Endothelial cell of hepatic sinusoid (primary cell): ENCODE data around the gene LGR5.
"Not testable (repeated sequence)": the region's sequence is repeated elsewhere in the genome, so short reads cannot be mapped to it uniquely, and the experiment has no call there.

Experiments
- in situ Hi-C: cut with HindIII; loops from 2 replicates; pipeline ENCODE4 v1.10.0; 2017; ENCODE audit warnings: low sequenced_read_pairs

Gene LGR5

DNA sequence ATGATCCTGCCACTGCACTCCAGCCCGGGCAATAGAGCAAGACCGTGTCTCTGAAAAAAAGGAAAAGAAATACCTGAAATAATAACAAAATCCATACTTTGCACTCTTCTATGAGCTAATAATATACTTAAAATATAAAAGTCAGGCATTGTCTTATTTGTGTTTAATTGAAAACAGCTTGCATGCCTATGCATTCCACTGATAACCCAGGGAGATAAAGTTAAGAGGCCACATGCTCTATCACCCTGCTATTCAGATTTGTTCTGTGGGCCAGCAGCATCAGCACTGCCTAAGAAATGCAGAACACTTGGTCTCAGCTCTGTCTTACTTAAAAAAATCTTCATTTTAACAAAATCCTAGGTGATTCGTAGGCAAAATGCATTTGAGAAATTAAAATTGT, 99.2 kb downstream of the LGR5 start:
- in situ Hi-C loops, result no loop called here

DNA sequence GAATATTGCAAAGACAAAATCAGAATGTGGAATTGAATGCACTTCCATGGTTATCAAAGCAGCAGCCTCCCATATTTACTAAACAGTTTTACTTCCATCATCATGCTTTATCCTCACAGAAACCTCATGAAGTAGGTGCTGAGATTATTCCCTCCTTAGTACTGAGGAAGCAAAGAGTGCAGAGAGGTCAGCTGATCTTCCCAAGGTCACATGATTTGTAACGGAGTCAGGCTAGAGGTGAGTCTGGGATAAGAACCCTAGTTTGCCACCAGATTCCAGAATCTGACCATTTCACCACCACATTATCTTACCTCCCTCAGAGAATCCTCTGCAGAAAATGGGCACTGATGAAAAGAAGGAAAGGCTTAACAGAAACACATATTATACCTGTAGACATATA, 102.0 kb downstream of the LGR5 start:
- in situ Hi-C loops, result no loop called here

DNA sequence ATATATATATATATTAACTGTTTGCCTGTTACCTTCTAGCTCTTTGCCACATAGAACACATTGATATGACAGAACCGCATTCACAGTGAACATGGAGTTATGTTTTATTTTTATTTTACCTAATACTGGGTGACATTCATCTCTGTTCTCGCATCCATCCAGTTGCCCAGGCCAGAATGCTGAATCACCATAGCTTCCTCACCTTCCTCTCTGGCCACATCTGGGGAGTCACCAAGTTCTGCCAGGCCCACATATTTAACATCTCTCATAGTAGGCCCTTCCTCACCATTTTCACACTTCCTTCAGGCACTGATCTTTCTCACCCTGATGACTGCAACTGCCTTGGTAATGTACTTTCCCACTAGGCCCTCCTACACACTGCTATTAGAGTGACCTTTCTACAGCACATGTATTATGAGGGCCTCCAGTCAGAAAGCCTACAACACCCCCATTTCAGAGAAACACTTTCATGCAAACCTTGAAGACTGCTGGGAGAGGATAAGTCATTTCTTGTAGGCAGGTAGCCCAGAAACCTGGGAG, 106.8 kb downstream of the LGR5 start:
- in situ Hi-C loops, result no loop called here

DNA sequence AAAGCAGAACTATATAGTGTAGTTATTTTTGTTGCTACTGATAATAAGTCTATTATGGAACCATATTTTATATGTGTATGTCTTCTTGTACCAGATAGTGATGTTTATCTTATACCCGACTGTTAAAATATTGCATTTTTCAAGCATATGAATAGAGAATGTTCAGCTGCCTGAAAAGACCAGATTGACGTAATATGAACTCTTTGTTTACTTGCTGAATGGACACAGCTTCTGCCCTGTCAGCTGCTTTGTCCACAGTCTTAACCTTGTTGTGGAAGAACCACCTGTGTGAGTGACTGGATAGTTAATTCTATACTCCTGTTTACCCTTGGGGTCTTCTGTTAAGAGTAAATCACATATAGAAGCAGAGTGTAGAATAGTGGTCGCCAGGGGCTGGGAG, 109.3 kb downstream of the LGR5 start:
- in situ Hi-C loops, result no loop called here

DNA sequence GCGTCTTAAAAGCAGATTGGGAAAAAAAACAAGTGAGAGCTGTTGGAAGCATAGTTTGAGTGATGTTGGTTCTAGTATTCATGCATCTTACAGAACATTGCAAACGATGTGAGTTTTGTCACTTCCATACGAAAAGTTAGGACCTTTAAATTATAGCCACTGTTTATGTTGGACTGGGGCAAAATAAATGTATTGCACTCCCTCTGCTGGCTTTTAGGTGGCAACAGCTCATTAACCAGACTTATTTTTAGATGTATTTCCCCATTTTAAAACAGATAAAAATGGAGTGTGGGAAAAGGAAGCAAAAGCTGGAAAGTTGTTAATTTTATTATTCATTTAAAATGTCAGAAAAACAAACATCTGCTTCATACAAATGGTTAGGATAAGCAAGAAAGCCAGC, 111.9 kb downstream of the LGR5 start:
- in situ Hi-C loops, result no loop called here

DNA sequence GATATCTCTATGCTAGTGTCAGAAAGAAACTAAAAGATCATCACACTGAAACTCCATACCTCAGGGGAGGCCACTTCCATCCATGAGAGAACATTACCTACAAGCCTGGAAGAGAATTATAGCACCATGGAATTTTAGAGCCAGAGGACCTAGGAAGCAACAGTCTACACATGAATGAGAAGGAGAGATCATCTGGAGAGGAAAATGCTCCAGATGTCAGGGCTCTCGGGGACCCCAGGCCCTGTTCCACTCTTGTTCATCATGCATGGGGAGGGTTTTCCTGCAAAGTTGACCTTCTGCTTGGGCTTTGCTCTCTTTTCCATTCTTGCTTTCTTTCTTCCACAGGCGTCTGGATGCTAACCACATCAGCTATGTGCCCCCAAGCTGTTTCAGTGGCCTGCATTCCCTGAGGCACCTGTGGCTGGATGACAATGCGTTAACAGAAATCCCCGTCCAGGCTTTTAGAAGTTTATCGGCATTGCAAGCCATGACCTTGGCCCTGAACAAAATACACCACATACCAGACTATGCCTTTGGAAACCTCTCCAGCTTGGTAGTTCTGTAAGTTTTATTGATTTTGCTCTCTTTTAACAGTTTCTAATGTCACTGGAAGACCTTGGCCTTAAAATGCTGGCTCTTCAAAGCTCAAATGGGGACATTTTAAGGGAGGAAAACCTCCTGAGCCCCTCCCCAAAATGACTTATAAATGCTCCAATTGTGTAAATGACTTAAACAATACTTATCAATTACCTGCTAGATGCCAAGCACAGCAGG, 113.3 kb downstream of the LGR5 start:
- in situ Hi-C loops, result no loop called here

DNA sequence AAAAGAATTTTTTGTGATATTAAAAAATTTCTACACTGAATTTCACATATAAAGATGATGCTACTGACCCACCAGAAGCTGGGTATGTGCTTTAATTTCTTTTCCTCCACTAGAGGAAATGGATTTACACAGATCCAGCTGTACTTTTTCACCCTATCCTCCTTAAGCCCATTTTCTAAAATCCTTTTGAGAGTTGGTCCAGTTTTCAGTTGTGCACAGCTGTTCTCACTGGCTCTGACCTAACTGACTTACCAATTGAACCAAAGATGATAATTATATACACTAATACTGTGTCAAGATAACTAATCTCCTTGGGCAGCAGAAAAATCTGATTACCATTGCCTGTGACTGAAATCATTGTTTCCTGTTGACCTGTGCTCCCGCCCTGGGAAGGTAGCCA, 115.6 kb downstream of the LGR5 start:
- in situ Hi-C loops, result no loop called here

DNA sequence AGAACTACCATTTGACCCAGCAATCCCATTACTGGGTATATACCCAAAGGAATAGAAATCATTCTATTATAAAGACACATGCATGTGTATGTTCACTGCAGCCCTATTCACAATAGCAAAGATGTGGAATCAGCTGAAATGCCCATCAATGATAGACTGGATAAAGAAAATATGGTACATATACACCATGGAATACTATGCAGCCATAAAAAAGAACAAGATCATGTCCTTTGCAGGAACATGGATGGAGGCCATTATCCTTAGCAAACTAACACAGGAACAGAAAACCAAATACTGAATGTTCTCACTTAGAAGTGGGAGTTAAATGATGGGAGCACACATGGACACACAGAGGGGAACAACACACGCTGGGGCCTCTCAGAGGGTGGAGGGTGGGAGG, 116.2 kb downstream of the LGR5 start:
- in situ Hi-C loops, result not testable (repeated sequence)

DNA sequence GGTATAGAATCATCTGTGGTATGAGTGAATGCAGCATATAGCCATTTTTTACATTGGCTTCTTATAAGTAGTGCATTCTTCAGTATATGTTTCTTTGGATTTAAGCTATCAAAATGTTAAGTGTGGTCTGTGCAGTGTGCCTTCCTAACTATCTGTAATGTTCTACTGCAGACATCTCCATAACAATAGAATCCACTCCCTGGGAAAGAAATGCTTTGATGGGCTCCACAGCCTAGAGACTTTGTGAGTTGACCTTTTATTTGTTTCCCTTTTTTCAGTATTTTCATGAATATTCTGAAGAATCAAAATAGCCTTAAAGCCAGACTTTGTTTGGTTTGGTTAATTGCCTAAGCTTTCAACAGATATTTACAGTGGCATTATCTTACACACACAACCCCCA, 116.8 kb downstream of the LGR5 start:
- in situ Hi-C loops, result no loop called here

DNA sequence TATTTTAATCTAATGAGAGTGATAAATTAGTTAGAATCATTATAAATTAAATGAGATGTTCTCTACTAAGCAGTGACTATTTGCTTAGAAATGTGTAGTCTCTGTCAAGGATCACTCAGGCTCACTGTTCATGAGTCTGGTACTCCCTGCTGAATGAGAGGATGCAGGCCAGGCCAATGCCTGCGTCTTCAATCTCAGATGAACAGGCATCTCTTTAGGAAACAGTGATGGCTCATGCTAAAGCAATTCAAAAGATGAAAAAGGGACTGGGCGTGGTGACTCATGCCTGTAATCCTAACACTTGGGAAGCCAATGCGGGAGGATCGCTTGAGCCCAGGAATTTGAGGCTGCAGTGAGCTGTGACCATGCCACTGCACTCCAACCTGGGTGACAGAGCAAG, 117.3 kb downstream of the LGR5 start:
- in situ Hi-C loops, result no loop called here

DNA sequence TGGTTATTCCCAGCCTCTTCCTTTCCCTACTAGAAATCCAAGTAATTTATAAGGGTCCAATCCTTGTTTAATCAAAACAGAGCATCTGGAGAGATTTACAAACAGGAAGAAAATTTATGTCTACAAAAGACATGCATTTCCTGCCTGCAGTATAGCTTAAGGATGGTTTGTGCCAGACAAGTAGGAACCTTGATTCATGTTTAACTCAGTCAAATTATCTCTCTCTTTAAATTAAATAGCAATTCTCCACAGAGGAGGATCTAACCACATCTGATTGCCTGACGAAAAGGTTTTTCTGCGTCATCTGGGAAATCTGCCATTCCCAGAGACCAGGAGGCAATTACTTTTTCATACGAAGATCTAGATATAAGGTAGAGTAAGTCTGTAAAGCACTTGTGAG, 118.8 kb downstream of the LGR5 start:
- in situ Hi-C loops, result no loop called here

DNA sequence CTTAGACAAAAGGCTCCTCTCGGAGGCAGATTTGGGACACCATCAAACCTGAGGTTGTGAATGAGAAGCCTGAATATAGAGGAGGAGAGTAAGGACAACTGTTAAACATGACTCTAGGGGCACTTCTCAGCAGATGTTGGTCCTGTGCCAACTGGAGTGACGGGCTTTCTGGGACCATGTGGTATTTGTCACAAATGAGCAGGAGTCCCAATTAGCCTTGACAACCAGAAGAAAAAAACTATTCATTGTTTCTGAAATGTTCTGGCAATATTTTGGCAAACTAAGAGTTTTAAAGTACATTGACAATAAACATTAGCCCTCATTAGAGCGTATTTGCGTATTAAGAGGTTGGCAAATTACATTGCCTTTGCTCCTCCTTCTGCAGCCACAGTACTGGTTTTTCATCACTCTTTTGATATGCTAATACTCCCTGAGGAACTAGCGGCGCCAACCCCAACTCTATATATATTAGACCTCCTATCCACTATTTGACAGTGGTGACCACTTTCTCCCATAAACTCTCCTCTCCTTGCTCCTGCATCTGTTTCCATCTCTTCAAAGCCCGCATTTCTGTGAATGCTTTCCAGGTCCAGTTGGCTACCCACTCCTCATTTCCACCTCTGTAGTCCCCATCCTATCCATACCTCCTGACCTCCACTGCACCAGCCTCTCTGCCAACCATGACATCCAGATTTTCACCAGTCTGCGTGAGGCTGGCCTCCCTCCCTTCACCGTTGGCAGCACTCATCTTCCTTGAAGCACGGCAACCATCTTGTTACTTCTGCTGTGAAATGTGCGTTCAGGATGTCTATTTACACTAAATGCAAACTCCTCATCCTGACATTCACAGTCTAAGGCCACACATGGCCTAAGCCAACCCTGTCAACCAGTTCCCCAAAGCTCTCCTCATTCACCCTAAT, 123.3 kb downstream of the LGR5 start:
- in situ Hi-C loops, result no loop called here

DNA sequence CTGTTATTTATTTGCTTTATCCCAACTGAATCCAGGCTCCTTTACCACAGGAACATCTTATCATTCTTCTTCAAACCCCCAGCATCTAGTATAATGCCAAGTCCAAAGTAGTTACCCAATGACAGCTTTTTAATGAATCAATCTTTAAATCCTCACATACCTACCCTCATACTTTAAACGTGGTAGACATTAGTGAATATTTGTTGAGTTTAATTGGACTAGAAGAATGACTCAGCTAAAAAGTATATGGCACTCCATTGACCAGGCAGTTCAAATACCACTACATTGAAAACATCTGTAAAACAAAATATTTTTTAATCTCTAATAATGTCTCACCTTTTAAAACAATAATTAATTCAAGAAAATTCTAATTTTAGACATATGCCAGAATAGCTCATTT, 125.9 kb downstream of the LGR5 start:
- in situ Hi-C loops, result no loop called here

DNA sequence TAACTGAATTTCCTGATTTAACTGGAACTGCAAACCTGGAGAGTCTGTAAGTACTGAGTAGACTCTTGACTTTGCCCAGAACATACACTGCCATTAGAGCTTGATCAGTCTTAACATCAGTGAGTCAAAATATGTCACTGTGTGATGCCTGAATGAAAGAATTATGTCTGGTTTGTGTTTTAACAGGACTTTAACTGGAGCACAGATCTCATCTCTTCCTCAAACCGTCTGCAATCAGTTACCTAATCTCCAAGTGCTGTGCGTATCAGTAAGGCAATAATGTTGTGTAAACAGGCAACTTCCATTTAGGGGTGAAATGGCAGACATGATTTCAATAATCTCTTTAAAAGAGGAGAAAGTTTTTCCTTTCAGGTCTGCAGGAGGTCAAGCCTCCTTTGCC, 127.1 kb downstream of the LGR5 start:
- in situ Hi-C loops, result no loop called here

DNA sequence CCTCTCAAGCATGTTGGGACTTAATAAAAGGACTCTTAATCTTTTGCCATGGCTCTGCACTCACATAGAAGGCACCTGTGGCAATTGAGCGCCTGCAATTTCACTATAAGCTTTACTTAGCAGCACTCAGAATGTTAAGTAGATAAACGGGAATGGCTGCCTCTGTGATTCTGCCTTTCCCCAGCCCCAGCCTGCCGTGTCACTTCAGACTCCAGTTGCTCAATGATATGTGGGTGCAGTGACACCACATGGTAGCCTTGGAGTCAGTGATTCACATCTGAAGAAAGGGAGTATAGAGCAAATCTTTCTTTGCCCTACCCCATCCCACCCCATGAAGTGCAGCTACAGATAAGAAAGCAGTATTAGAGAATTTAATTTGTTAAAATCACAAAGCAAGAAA, 127.9 kb downstream of the LGR5 start:
- in situ Hi-C loops, result no loop called here

DNA sequence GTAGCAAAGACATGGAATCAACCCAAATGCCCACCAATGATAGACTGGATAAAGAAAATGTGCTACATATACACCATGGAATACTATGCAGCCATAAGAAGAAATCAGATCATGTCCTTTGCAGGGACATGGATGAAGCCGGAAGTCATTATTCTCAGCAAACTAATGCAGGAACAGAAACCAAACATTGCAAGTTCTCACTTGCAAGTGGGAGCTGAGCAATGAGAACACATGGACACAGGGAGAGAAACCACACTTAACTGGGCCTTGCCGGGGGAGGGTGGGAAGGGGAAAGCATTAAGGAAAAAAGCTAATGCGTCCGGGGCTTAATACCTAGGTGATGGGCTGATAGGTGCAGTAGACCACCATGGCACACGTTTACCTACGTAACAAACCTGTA, 130.3 kb downstream of the LGR5 start:
- in situ Hi-C loops, result not testable (repeated sequence)

DNA sequence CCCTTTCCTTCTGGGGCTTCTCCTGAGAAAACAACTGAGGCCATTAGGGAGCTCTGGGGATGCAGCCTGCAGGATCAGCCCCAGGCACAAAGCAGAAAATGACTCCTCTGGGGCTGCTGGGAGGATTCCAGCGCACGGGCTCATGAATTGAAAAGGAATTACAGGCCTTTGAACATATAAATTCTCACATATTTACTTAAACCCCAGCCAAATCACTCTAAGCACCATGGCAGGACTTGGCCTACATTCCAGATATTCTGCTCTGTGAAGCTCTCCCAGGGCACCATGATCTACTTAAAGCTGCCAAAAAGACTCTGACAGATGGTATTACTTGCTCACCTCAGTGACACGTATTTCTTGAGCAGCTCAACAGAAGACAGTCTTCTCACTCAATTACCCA, 136.9 kb downstream of the LGR5 start:
- in situ Hi-C loops, result no loop called here

DNA sequence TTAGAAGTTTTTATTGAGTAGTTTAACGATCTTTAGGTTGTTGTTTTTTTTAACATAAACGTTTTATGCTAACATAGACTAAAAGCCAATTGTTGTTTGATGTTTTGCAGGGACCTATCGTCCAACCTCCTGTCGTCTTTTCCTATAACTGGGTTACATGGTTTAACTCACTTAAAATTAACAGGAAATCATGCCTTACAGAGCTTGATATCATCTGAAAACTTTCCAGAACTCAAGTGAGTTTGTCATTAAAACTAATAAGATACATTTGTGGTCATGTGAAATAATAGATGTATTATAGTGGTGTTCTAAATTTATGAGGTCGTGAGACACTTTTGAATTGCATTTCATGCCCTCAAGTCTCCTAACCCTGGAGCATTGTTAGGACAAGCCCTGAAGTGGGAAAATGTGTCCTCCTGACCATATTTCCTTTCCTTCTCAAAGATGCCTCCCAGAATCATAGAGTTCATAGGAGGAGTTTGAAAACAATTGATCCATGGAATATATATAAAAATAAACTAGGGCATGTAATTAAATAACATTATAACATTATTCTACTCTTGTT, 139.2 kb downstream of the LGR5 start:
- in situ Hi-C loops, result no loop called here

DNA sequence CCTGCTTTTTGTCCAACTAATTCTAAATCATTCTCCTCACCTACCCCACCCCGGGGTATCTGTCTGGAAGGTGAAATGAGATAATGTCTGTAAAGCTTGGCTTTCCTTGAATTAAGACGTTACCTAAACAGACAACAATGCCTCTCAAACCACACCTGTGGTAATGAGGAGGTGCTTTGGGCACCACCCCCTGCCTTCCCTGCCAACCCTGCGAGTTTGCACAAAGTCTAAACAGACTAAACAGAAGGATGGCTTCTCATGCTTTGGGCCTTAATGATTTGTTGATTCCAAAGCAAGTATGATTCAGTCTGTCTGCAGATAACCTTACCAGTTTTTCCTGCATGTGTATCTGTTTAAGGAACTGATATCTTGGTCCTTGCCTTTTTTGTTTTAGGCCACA, 141.6 kb downstream of the LGR5 start:
- in situ Hi-C loops, result no loop called here

DNA sequence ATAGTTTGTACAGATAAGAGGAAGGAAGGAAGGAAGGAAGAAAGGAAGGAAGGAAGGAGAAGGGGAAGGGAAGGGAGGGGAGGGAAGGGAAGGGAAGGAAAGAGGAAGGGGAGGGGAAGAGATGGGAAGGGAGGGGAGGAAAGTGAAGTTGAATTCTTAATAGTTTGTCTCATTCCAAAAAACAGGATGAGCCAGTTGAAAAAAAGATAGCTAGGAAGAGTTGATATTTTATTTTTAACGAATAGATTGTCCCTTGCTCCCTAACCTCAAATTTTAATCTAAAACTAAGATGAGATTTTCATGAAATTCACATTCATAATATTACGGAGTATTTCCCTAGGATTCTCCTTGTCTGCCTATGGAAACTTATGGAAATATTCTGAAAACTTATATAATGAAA, 143.3 kb downstream of the LGR5 start:
- in situ Hi-C loops, result no loop called here

DNA sequence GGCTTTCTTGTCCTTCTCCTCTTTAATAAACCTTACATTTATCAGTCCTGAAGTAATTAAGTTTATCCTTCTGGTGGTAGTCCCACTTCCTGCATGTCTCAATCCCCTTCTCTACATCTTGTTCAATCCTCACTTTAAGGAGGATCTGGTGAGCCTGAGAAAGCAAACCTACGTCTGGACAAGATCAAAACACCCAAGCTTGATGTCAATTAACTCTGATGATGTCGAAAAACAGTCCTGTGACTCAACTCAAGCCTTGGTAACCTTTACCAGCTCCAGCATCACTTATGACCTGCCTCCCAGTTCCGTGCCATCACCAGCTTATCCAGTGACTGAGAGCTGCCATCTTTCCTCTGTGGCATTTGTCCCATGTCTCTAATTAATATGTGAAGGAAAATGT, 144.8 kb downstream of the LGR5 start:
- in situ Hi-C loops, result no loop called here

DNA sequence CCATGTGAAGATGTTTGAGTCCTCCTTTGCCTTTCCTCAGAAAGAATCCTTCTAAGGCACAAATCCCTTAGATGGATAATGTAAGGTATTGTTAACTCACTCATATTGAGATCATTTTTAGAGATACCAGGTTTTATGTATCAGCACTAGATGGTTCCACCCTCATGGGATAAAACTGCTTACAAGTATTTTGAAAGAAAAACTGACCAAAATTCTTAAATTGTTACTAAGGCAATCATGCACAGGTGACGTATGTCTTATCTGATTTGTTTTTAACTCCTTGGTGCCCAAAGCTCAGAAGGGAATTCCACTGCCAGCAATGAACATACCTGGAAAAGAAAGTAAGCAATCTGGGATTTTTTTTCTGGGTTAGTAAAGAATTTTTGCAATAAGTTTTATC, 145.6 kb downstream of the LGR5 start:
- in situ Hi-C loops, result no loop called here
